ENCODE data around the gene HOOK1. TPM values are rescaled to one million over a fixed set of nuclear protein-coding genes. Genes with fewer than 3 reads are reported as not detected.

The HOOK1 gene
- total RNA-seq, 1 donor from 2014 or later: not detected

DNA sequence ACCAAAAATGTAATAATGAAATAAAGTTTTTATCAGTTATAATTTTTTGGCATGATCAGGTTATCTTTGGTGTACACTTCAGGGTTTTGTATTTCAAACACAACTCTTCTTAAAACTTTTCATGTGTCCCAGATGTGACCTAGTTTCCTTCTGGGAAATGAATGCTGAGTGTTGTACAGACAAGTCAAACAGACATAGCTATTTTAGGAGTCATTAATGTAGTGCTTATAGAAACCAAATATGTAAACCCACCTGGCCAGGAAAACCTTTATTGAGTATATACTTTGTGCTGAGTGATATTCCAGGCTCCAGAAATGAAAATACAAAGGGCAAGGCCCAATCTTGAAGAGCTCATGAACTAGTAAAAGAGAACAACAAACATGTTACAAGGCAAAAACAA, 25.9 kb upstream of the HOOK1 start:
- H3K27me3 ChIP-seq: no peaks in the 10 kb centered on the region
- H3K27ac ChIP-seq: no peak overlapping the region
- H3K4me3 ChIP-seq: no peak overlapping the region
- H3K9me3 ChIP-seq: peaks cover 0 to 8% of the 10 kb centered on the region in 2 donors
- H3K4me1 ChIP-seq: no peaks in the 10 kb centered on the region
- no peaks in the 10 kb centered on the region for H3K36me3 ChIP-seq
- TF ChIP-seq, protein P1, sequence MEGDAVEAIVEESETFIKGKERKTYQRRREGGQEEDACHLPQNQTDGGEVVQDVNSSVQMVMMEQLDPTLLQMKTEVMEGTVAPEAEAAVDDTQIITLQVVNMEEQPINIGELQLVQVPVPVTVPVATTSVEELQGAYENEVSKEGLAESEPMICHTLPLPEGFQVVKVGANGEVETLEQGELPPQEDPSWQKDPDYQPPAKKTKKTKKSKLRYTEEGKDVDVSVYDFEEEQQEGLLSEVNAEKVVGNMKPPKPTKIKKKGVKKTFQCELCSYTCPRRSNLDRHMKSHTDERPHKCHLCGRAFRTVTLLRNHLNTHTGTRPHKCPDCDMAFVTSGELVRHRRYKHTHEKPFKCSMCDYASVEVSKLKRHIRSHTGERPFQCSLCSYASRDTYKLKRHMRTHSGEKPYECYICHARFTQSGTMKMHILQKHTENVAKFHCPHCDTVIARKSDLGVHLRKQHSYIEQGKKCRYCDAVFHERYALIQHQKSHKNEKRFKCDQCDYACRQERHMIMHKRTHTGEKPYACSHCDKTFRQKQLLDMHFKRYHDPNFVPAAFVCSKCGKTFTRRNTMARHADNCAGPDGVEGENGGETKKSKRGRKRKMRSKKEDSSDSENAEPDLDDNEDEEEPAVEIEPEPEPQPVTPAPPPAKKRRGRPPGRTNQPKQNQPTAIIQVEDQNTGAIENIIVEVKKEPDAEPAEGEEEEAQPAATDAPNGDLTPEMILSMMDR (IDR thresholded peaks at IDR 0.05): no peak
- no peak for DNase-seq (ENCODE audit: low spot score in 2 of 2)
- intact Hi-C loops (cut with DNase I): no loop called here

DNA sequence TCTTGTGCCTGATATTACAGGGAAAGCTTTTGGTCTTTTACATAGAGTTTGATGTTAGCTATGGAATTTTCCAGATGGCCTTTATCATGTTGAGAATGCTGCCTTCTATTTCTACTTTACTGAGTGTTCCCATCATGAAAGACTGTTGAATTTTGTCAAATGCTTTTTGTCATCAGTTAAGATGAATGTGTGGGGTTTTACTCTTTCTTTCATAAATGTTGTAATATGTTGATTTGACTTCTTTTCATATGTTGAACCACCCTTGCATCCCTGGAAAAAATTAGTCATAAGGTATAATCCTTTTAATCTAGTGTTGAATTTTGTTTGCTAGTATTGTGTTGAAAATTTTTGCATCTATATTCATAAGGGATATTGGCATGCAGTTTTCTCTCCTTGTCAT, 16.1 kb upstream of the HOOK1 start:
- no peaks in the 10 kb centered on the region for H3K27me3 ChIP-seq
- no peak overlapping the region for H3K4me3 ChIP-seq
- H3K9me3 ChIP-seq: peaks cover 0 to 3% of the 10 kb centered on the region in 2 donors
- intact Hi-C loops (cut with DNase I): no loop called here
- TF ChIP-seq, protein P1 (IDR thresholded peaks at IDR 0.05): no peak
- H3K27ac ChIP-seq: no peak overlapping the region
- no peaks in the 10 kb centered on the region for H3K4me1 ChIP-seq
- no peak for DNase-seq (ENCODE audit: low spot score in 2 of 2)
- H3K36me3 ChIP-seq: no peaks in the 10 kb centered on the region

DNA sequence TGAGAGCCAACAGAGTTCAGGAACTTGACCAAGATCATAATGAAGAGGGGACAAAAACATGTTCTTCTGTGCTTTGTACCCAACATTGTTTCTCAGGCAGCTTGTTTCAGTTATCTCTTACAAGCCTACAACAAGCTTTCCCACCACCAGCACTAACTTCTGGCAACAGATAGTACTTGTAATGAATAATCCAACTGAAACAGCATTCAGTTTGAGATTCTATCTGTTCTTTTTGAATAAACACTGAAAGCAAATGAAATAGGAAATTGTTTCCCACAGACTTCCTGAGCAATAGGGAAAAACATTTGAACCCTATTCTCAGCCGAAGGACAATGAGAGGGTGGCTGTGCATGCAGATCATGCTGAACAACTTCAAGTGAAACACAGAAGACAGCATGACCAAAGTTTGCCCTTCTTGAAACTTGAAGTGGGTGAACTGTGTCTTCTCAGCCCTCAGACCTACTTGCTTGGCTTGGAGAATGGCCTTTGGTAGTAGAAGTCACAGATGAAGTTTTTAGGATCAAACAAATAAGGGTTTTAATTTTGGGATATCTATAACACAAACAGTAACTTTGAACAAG, 11.2 kb upstream of the HOOK1 start:
- no peaks in the 10 kb centered on the region for H3K9me3 ChIP-seq
- TF ChIP-seq, protein P1 (IDR thresholded peaks at IDR 0.05): no peak

DNA sequence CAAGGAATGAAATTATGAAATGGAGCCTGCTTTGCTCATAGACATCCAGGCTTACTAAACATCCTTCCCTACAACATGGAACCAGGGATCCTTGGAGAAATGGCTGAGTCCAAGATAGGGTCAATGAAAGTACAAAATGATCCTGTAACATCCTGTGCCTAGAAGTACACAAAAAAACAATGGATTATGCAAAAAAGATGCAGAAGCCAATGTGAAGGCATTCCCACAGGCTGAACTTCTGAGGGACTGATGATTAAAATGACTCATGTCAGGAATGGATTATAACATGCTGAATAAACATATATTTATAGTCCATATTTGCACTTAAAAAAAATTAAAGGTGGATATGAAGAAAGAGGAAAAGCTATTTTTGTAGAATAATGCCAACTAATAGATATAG, 10.4 kb upstream of the HOOK1 start:
- Histone ChIP-seq H3K4me3 (no peak overlapping the region), H3K27ac (no peak overlapping the region)

More for the DNA sequence above, 11.2 kb upstream of the HOOK1 start:
- no peak overlapping the region for H3K4me3 ChIP-seq
- no peak overlapping the region for H3K27ac ChIP-seq
- H3K27me3 ChIP-seq: no peaks in the 10 kb centered on the region
- no peaks in the 10 kb centered on the region for H3K4me1 ChIP-seq
- DNase-seq (ENCODE audit: low spot score in 2 of 2): no peak
- no peaks in the 10 kb centered on the region for H3K36me3 ChIP-seq
- intact Hi-C loops (cut with DNase I): no loop called here

DNA sequence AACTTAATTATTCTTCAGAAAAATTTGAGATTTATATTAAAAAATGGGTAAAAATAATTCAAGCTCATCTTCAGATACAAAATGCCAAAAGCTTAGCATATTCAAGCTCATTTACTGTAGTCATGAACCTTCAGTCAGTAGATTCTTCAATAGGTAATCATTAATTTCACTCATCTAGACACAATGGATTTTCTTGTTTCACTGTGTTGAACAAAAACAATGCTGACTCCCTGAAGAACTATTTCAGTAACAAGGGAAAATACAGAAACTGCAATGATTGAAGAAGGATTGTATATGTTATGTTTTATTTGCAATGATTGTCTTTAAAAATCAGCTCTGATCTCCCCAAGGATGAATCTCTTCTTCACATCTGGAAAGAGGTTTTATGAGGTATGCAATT, 9.2 kb upstream of the HOOK1 start:
- TF ChIP-seq, protein P1 (IDR thresholded peaks at IDR 0.05): no peak
- intact Hi-C loops (cut with DNase I): no loop called here
- H3K36me3 ChIP-seq: no peaks in the 10 kb centered on the region

More for the DNA sequence above, 10.4 kb upstream of the HOOK1 start:
- Histone ChIP-seq H3K4me1 (no peaks in the 10 kb centered on the region), H3K36me3 (no peaks in the 10 kb centered on the region), H3K9me3 (no peaks in the 10 kb centered on the region), H3K27me3 (no peaks in the 10 kb centered on the region)
- TF ChIP-seq, protein P1 (IDR thresholded peaks at IDR 0.05): no peak
- intact Hi-C loops (cut with DNase I): no loop called here
- no peak for DNase-seq (ENCODE audit: low spot score in 2 of 2)

More for the DNA sequence above, 9.2 kb upstream of the HOOK1 start:
- no peak for DNase-seq (ENCODE audit: low spot score in 2 of 2)
- H3K27me3 ChIP-seq: no peaks in the 10 kb centered on the region
- no peak overlapping the region for H3K27ac ChIP-seq
- H3K4me3 ChIP-seq: no peak overlapping the region
- H3K4me1 ChIP-seq: no peaks in the 10 kb centered on the region
- H3K9me3 ChIP-seq: no peaks in the 10 kb centered on the region

All from ascending aorta (tissue), 2 donors.